Stimulated activated naive B cell treated with anti-CD40 and anti-IgM and Interleukin-4, amounts not matched to agents 10 μg/mL and 1 μg/mL and 100 μg/mL, for 72 hours (primary cell): ENCODE results near the gene MAP2K2.

Experiments
- ATAC-seq, 2 donors: fragments of 150-1000 bp; cut with Tn5 transposase; replicated peaks; 2 replicates each; pipeline ENCODE4 v1.10.0; 2021; ENCODE audit warnings: moderate library complexity in 1 of 2
- DNase-seq: peaks from one replicate; pipeline ENCODE4 v3.0.0; 2021
- H3K27ac Mint-ChIP-seq: one replicate; pipeline ENCODE4 v1.8.0; 2022; ENCODE audit warnings: mild to moderate bottlenecking, mixed read lengths
- H3K27me3 Mint-ChIP-seq, 2 donors: one replicate each; pipeline ENCODE4 v1.8.0; 2022; ENCODE audit warnings: mixed read lengths in 2 of 2
- H3K36me3 Mint-ChIP-seq, 2 donors: one replicate each; pipeline ENCODE4 v1.8.0; 2022; ENCODE audit warnings: mixed read lengths in 2 of 2, mild to moderate bottlenecking in 1 of 2
- H3K4me1 Mint-ChIP-seq, 2 donors: one replicate each; pipeline ENCODE4 v1.8.0; 2022; ENCODE audit warnings: mixed read lengths in 2 of 2, mild to moderate bottlenecking in 1 of 2
- H3K4me3 Mint-ChIP-seq, 2 donors: one replicate each; pipeline ENCODE4 v1.8.0; 2022; ENCODE audit warnings: mild to moderate bottlenecking in 2 of 2, mixed read lengths in 2 of 2, moderate library complexity in 1 of 2
- H3K9me3 Mint-ChIP-seq, 2 donors: one replicate each; pipeline ENCODE4 v1.8.0; 2022; ENCODE audit warnings: mixed read lengths in 2 of 2, mild to moderate bottlenecking in 1 of 2

MAP2K2 gene

DNA sequence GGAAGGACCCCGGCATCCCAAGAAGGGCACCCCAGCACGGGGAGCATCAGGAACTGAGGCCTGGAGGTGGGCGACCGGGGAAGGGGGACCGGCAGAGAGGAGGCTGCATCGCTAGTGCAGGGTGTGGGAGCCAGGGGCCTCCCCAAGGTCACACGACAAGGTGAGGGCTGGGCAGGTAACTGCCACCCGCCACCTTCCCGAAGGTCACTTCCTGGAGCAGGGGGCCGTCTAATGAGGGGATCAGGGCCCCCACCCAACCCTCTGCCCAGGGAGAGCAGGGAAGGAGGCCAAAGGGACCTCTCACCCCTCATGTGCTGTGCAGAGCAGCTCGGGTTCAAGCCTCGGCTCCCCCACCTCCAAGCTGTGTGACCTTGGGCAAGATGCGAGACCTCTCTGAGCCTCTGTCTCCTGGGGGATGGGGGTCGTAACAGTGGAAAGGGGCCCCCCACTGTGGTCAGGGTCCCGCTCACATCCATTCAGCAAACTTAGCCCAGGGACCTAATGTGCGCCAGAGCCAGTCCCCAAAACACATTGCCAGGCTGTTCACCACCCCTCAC, 63.2 kb downstream of the MAP2K2 start:
- DNase-seq (no peak), ATAC-seq (no peak)
- Mint-ChIP-seq H3K36me3 (peaks cover 17 to 26% of the 10 kb centered on the region in 2 donors), H3K27me3 (no peaks in the 10 kb centered on the region), H3K27ac (peak overlapping the region; percentile 90), H3K4me3 (peak overlapping the region; percentile 19 to 58), H3K4me1 (peaks cover 13 to 60% of the 10 kb centered on the region in 2 donors), H3K9me3 (no peaks in the 10 kb centered on the region)

DNA sequence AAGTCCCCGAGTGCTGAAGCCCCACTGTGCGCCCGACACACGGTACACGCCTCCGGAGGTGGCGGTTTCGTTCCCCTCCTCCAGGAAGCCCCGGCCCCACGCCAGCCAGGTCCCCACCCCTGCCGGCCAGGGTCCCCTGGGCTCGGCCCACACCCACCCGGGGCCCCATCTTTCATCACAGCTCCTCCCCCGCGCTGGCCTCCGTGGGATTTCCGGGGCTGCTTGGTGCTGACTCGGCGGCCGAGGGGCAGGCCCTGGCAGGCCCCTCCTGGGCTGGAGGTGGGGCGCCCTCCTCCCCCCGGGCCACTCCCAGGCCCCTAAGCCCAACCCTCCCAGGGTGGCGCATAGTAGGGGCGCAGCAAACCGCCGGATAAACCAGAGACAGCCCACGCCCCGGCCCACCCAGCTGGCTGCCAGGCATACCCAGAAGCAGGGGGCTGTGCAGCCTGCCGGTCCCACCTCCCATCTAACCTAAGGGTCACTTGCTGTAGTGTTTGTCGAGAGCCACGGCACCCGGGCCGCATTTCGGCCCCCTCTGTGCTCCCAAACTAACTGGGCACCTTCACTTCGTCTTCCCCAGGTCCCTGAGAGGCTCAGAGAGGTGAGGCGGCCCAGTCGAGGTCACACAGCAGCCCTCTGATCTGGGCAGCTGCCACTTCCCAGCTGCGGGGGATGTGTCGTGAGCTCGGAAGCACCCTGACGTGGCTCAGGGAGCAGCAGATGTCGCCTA, 63.9 kb downstream of the MAP2K2 start:
- Mint-ChIP-seq H3K27ac (peak overlapping the region; percentile 90), H3K4me3 (peak overlapping the region; percentile 19 to 58), H3K36me3 (peaks cover 22 to 30% of the 10 kb centered on the region in 2 donors), H3K4me1 (peaks cover 16 to 60% of the 10 kb centered on the region in 2 donors), H3K27me3 (no peaks in the 10 kb centered on the region), H3K9me3 (no peaks in the 10 kb centered on the region)
- no peak for DNase-seq
- ATAC-seq, result peak in 1 of 2 donors; percentile 31

GRCh38 chr19:4059453-4059871, 64.5 kb downstream of the MAP2K2 start:
- ATAC-seq (peak in 1 of 2 donors; percentile 12), DNase-seq (no peak)
- no peaks in the 10 kb centered on the region for H3K9me3 Mint-ChIP-seq
- H3K27ac Mint-ChIP-seq, result peak overlapping the region; percentile 81
- H3K36me3 Mint-ChIP-seq, result peaks cover 22 to 30% of the 10 kb centered on the region in 2 donors
- peaks cover 16 to 60% of the 10 kb centered on the region in 2 donors for H3K4me1 Mint-ChIP-seq
- H3K27me3 Mint-ChIP-seq, result no peaks in the 10 kb centered on the region
- H3K4me3 Mint-ChIP-seq, result no peak overlapping the region

- no peaks in the 10 kb centered on the region for H3K9me3 Mint-ChIP-seq
- ATAC-seq (no peak), DNase-seq (no peak)
- H3K27ac Mint-ChIP-seq, result peak overlapping the region; percentile 81
- H3K36me3 Mint-ChIP-seq, result peaks cover 22 to 29% of the 10 kb centered on the region in 2 donors
- peak overlapping the region in 1 of 2 donors; percentile 37 for H3K4me3 Mint-ChIP-seq
- peaks cover 15 to 56% of the 10 kb centered on the region in 2 donors for H3K4me1 Mint-ChIP-seq
- no peaks in the 10 kb centered on the region for H3K27me3 Mint-ChIP-seq
These were observed 65.0 kb downstream of the MAP2K2 start for GRCh38 chr19:4058693-4059452.

- DNase-seq (no peak), ATAC-seq (peak; percentile 32 to 46)
- peaks cover 0 to 5% of the 10 kb centered on the region in 2 donors for H3K9me3 Mint-ChIP-seq
- H3K27me3 Mint-ChIP-seq, result no peaks in the 10 kb centered on the region
- H3K27ac Mint-ChIP-seq, result peak overlapping the region; percentile 85
- peaks cover 27 to 34% of the 10 kb centered on the region in 2 donors for H3K36me3 Mint-ChIP-seq
- H3K4me3 Mint-ChIP-seq, result no peak overlapping the region
- H3K4me1 Mint-ChIP-seq, result peaks cover 18 to 56% of the 10 kb centered on the region in 2 donors
These were observed 65.8 kb downstream of the MAP2K2 start for GRCh38 chr19:4057931-4058692.

DNA sequence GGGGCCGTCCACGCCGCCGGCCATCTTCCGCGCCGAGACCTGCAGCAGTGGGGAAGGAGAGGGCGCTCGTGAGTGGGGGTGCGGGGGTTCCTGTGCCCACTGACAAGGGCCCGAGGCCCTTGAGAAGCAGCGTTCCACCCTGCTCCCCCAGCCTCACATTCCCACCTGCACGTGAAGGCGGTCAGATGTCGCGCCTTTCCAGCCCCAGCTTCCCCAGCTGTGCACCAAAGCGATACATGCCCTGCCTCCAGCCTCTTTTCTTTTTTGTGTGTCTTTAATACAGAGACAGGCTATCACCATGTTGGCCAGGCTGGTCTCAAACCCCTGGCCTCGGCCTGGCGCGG, 68.7 kb downstream of the MAP2K2 start:
- H3K36me3 Mint-ChIP-seq, result peaks cover 45 to 54% of the 10 kb centered on the region in 2 donors
- H3K27me3 Mint-ChIP-seq, result no peaks in the 10 kb centered on the region
- ATAC-seq, result no peak
- H3K4me3 Mint-ChIP-seq, result no peak overlapping the region
- H3K27ac Mint-ChIP-seq, result no peak overlapping the region
- no peak for DNase-seq
- peaks cover 0 to 7% of the 10 kb centered on the region in 2 donors for H3K9me3 Mint-ChIP-seq
- H3K4me1 Mint-ChIP-seq, result peaks cover 25 to 57% of the 10 kb centered on the region in 2 donors

- H3K4me1 Mint-ChIP-seq, result peaks cover 27 to 56% of the 10 kb centered on the region in 2 donors
- no peak overlapping the region for H3K27ac Mint-ChIP-seq
- H3K4me3 Mint-ChIP-seq, result no peak overlapping the region
- no peaks in the 10 kb centered on the region for H3K27me3 Mint-ChIP-seq
- peaks cover 0 to 7% of the 10 kb centered on the region in 2 donors for H3K9me3 Mint-ChIP-seq
- H3K36me3 Mint-ChIP-seq, result peaks cover 50 to 59% of the 10 kb centered on the region in 2 donors
- no peak for ATAC-seq
- no peak for DNase-seq
These were observed 69.3 kb downstream of the MAP2K2 start for GRCh38 chr19:4054441-4055208.

GRCh38 chr19:4053423-4054324, 70.2 kb downstream of the MAP2K2 start:
- H3K4me1 Mint-ChIP-seq, result peaks cover 27 to 47% of the 10 kb centered on the region in 2 donors
- peak overlapping the region in 1 of 2 donors; percentile 11 for H3K4me3 Mint-ChIP-seq

DNA sequence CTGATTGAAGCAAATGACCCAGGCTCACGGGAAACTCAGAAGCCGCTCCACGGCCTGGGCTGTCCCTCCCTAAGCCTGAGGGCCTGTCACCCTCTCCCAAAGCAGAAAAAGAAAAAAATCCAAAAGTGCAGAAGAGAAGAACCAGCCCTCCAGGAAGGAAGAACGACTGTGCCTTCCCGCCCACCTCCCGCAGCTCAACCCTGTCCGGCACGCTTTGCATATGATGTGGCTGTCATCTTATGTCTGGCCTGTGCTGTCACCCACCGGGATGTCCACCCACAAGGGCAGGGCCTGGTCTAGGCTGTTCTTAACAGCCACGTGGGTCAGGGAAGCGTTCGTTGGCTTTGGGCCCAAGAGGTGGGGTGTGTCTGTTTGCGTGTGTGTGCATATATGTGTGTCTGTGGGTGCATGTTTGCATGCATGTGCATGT, 70.9 kb downstream of the MAP2K2 start:
- H3K27me3 Mint-ChIP-seq, result no peaks in the 10 kb centered on the region
- DNase-seq (no peak), ATAC-seq (no peak)
- H3K9me3 Mint-ChIP-seq, result peaks cover 0 to 7% of the 10 kb centered on the region in 2 donors
- H3K4me1 Mint-ChIP-seq, result peaks cover 27 to 41% of the 10 kb centered on the region in 2 donors
- peaks cover 51 to 60% of the 10 kb centered on the region in 2 donors for H3K36me3 Mint-ChIP-seq
- H3K4me3 Mint-ChIP-seq, result peak overlapping the region; percentile 41
- H3K27ac Mint-ChIP-seq, result peak overlapping the region; percentile 73

More at GRCh38 chr19:4053423-4054324, 70.2 kb downstream of the MAP2K2 start:
- Mint-ChIP-seq H3K27me3 (no peaks in the 10 kb centered on the region), H3K27ac (peak overlapping the region; percentile 74), H3K36me3 (peaks cover 51 to 60% of the 10 kb centered on the region in 2 donors), H3K9me3 (peaks cover 0 to 7% of the 10 kb centered on the region in 2 donors)
- no peak for ATAC-seq
- no peak for DNase-seq

- Mint-ChIP-seq H3K4me1 (peaks cover 25 to 34% of the 10 kb centered on the region in 2 donors), H3K27ac (peak overlapping the region; percentile 73), H3K4me3 (peak overlapping the region; percentile 41), H3K27me3 (no peaks in the 10 kb centered on the region), H3K9me3 (peaks cover 0 to 7% of the 10 kb centered on the region in 2 donors), H3K36me3 (peaks cover 47 to 55% of the 10 kb centered on the region in 2 donors)
- ATAC-seq, result no peak
- DNase-seq, result no peak
These were observed 71.6 kb downstream of the MAP2K2 start for GRCh38 chr19:4052114-4052992.

GRCh38 chr19:4051175-4052101, 72.5 kb downstream of the MAP2K2 start:
- Mint-ChIP-seq H3K36me3 (peaks cover 45 to 51% of the 10 kb centered on the region in 2 donors), H3K27me3 (no peaks in the 10 kb centered on the region), H3K9me3 (peaks cover 0 to 7% of the 10 kb centered on the region in 2 donors), H3K27ac (peak overlapping the region; percentile 80), H3K4me3 (no peak overlapping the region), H3K4me1 (peaks cover 25 to 32% of the 10 kb centered on the region in 2 donors)
- ATAC-seq, result no peak
- DNase-seq, result no peak
